Neutrophil (primary cell): ENCODE results near the gene VPS26B.

Experiments used
- H3K27ac ChIP-seq: fragments of 200-600 bp; sonication (generic); 2 replicates; pipeline ENCODE4 v1.5.1; 2016; ENCODE audit warnings: mild to moderate bottlenecking, moderate library complexity
- H3K27me3 ChIP-seq: fragments of 200-600 bp; sonication (generic); 2 replicates; pipeline ENCODE4 v1.6.0; 2016; ENCODE audit warnings: mild to moderate bottlenecking
- H3K36me3 ChIP-seq: fragments of 200-600 bp; sonication (generic); 2 replicates; pipeline ENCODE4 v1.5.1; 2017
- H3K4me1 ChIP-seq, 2 experiments: fragments of 200-600 bp in 1 of 2; sonication (generic) in 1 of 2; 1 replicate in 1 of 2; 2 replicates in 1 of 2; pipeline versions ENCODE4 v1.5.1 to v1.6.1; 2013 to 2016; ENCODE audit warnings: low read depth in 1 of 2, low read length in 1 of 2, mild to moderate bottlenecking in 1 of 2, moderate library complexity in 1 of 2; ENCODE audit not compliant: control insufficient read depth in 1 of 2, insufficient read depth in 1 of 2
- H3K4me3 ChIP-seq, 2 experiments: fragments of 200-600 bp in 1 of 2; sonication (generic) in 1 of 2; 1 replicate in 1 of 2; 2 replicates in 1 of 2; pipeline ENCODE4 v1.5.1; 2013 to 2016; ENCODE audit warnings: low read depth in 1 of 2, low read length in 1 of 2, mild to moderate bottlenecking in 1 of 2, moderate library complexity in 1 of 2
- H3K9me3 ChIP-seq: fragments of 200-600 bp; sonication (generic); 2 replicates; pipeline ENCODE4 v1.5.1; 2016
- CTCF ChIP-seq: fragments of 200-600 bp; sonication (generic); IDR thresholded peaks from 2 replicates; pipeline ENCODE4 v1.5.1; 2016; ENCODE audit warnings: antibody characterized with exemption

The VPS26B gene

GRCh38 chr11:134266841-134267251 lies 42.4 kb downstream of the VPS26B start:
- TF ChIP-seq CTCF = no peak
- peaks cover 32% of the 10 kb centered on the region for H3K27me3 ChIP-seq
- H3K36me3 ChIP-seq = peaks cover 31% of the 10 kb centered on the region
- no peak overlapping the region for H3K4me3 ChIP-seq
- H3K9me3 ChIP-seq = no peaks in the 10 kb centered on the region
- H3K4me1 ChIP-seq = peaks cover 14 to 25% of the 10 kb centered on the region in 2 experiments
- H3K27ac ChIP-seq = peak overlapping the region; percentile 68

- Histone ChIP-seq H3K27me3 (peaks cover 38% of the 10 kb centered on the region), H3K9me3 (no peaks in the 10 kb centered on the region), H3K4me1 (peaks cover 14 to 25% of the 10 kb centered on the region in 2 experiments), H3K4me3 (no peak overlapping the region), H3K27ac (peak overlapping the region; percentile 68), H3K36me3 (peaks cover 25% of the 10 kb centered on the region)
- TF ChIP-seq CTCF = no peak
Measured at GRCh38 chr11:134267461-134267860, 43.0 kb downstream of the VPS26B start.

GRCh38 chr11:134267966-134268365 lies 43.5 kb downstream of the VPS26B start:
- TF ChIP-seq CTCF = no peak
- peaks cover 14 to 25% of the 10 kb centered on the region in 2 experiments for H3K4me1 ChIP-seq
- H3K27ac ChIP-seq = peak overlapping the region; percentile 68
- H3K36me3 ChIP-seq = peaks cover 20% of the 10 kb centered on the region
- H3K27me3 ChIP-seq = peaks cover 44% of the 10 kb centered on the region
- H3K4me3 ChIP-seq = no peak overlapping the region
- H3K9me3 ChIP-seq = no peaks in the 10 kb centered on the region

- H3K4me3 ChIP-seq = no peak overlapping the region
- H3K27ac ChIP-seq = no peak overlapping the region
- peaks cover 14 to 25% of the 10 kb centered on the region in 2 experiments for H3K4me1 ChIP-seq
- no peak for TF ChIP-seq CTCF
- peaks cover 67% of the 10 kb centered on the region for H3K27me3 ChIP-seq
- no peaks in the 10 kb centered on the region for H3K9me3 ChIP-seq
- H3K36me3 ChIP-seq = peaks cover under 1% of the 10 kb centered on the region
Measured at GRCh38 chr11:134270250-134270714, 45.8 kb downstream of the VPS26B start.

- TF ChIP-seq CTCF = no peak
- no peaks in the 10 kb centered on the region for H3K9me3 ChIP-seq
- no peak overlapping the region for H3K4me3 ChIP-seq
- H3K27ac ChIP-seq = no peak overlapping the region
- peaks cover 84% of the 10 kb centered on the region for H3K27me3 ChIP-seq
- H3K4me1 ChIP-seq = peaks cover 18 to 29% of the 10 kb centered on the region in 2 experiments
- H3K36me3 ChIP-seq = no peaks in the 10 kb centered on the region
Measured at GRCh38 chr11:134271978-134272377, 47.5 kb downstream of the VPS26B start.
